ENCODE data around the gene ARHGEF1. TPM values are rescaled to one million over a fixed set of nuclear protein-coding genes. Genes with fewer than 3 reads are reported as not detected.

Gene ARHGEF1
- total RNA-seq, 4 donors from 2014 or later, result 53.1 to 129 (median 72.0) TPM

DNA sequence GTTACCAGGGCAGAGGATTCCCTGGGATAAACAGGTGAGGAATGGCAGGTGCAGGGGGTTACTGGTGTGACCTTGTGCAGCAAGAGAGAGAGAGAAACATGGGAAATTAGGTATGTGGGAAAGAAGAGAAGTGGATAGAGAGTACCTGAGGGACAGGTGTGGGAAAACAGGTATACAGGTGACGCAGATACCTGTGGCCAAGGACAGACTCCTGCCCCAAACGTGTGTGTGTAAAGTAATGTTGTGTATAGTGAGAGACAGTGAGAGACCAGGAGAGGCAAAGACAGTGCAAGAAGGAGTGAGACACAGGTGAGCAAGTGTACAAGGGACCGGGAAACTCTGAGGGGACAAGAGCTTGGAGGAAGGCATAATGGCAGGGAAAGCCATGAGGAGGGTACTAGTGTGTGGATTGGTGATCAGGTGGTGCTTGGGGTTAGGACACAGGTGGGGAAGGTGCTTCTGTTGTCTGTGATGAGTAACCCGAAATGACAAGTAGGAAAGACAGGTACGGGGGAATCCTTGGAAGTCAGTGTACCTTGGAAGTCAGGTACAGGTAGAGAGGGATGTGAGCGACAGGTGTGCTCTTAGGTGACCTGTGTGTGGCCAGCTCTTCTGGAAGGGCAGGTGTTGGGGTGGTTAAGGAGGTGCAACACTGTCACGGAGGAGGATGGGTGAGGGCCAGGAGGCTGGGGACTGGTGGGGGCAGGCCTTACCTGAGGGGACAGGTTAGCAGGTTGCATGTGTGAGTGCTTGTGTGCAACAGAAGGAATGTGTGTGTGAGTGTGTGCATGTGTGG lies 42.4 kb downstream of the ARHGEF1 start:
- DNase-seq (ENCODE audit: low spot score), result no peak
- no peak for ATAC-seq (ENCODE audit: low FRiP score)
- TF ChIP-seq, protein P1, sequence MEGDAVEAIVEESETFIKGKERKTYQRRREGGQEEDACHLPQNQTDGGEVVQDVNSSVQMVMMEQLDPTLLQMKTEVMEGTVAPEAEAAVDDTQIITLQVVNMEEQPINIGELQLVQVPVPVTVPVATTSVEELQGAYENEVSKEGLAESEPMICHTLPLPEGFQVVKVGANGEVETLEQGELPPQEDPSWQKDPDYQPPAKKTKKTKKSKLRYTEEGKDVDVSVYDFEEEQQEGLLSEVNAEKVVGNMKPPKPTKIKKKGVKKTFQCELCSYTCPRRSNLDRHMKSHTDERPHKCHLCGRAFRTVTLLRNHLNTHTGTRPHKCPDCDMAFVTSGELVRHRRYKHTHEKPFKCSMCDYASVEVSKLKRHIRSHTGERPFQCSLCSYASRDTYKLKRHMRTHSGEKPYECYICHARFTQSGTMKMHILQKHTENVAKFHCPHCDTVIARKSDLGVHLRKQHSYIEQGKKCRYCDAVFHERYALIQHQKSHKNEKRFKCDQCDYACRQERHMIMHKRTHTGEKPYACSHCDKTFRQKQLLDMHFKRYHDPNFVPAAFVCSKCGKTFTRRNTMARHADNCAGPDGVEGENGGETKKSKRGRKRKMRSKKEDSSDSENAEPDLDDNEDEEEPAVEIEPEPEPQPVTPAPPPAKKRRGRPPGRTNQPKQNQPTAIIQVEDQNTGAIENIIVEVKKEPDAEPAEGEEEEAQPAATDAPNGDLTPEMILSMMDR (IDR thresholded peaks at IDR 0.05), result no peak

GRCh38 chr19:41926028-41926762 lies 43.2 kb downstream of the ARHGEF1 start:
- TF ChIP-seq, protein P1 (IDR thresholded peaks at IDR 0.05), result no peak
- DNase-seq (ENCODE audit: low spot score) (no peak), ATAC-seq (ENCODE audit: low FRiP score) (no peak)

DNA sequence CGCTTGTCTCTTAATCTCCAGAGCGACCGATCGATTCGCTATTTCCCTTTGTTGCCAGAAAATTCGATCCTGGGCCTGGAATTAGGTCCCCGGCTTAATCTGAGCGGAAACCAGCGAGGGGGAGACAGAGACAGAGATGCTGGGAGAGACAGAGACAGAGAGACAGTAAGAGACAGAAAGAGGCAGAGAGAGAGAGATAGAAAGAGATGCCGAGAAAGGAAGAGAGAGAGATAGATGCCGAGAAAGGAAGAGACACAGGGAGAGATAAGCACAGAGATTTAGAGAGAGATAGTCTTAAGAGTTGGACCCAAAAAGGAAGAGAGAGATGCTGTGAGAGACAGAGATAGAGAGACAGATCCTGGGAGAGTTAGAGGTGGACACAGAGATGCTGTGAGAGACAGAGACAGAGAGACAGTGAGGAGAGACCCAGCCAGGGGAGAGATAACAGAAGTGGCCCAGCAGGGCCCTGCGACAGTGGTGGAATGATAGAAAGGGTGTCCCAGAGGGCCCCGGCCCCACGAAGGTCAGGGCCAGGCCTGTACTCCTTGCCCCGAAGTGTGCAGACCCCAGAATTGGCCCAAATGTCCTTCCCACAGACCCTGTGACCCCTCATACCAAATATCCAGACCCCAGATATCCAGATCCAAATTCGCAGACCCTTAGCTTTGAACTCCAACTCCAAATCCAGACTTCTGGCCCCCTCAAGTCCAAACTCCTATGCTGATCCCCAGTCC lies 43.9 kb downstream of the ARHGEF1 start:
- ATAC-seq (ENCODE audit: low FRiP score), result no peak
- no peak for DNase-seq (ENCODE audit: low spot score)
- TF ChIP-seq, protein P1 (IDR thresholded peaks at IDR 0.05), result no peak

- ATAC-seq (ENCODE audit: low FRiP score) (no peak), DNase-seq (ENCODE audit: low spot score) (no peak)
- TF ChIP-seq, protein P1 (IDR thresholded peaks at IDR 0.05), result no peak
Measured at GRCh38 chr19:41927497-41928192, 44.7 kb downstream of the ARHGEF1 start.

GRCh38 chr19:41928221-41928683 lies 45.3 kb downstream of the ARHGEF1 start, which contains the start of gene ERFL:
ERFL (minus strand) TSS chr19:41928449; CDS start chr19:41912919, 15,530 bp downstream.
- TF ChIP-seq, protein P1 (IDR thresholded peaks at IDR 0.05), result no peak
- DNase-seq (ENCODE audit: low spot score) (no peak), ATAC-seq (ENCODE audit: low FRiP score) (no peak)

- TF ChIP-seq, protein P1 (IDR thresholded peaks at IDR 0.05), result no peak
- no peak for ATAC-seq (ENCODE audit: low FRiP score)
Measured at GRCh38 chr19:41928754-41929535, 46.0 kb downstream of the ARHGEF1 start.

More at GRCh38 chr19:41928754-41929535, 46.0 kb downstream of the ARHGEF1 start:
- DNase-seq (ENCODE audit: low spot score), result no peak
